Measurements from ENCODE around the gene ADSS1. TPM values are rescaled to one million over a fixed set of nuclear protein-coding genes. Genes with fewer than 3 reads are reported as not detected.

ADSS1 gene
- polyA plus RNA-seq, 3 donors = 14.7 to 18.6 (median 16.3) TPM

DNA sequence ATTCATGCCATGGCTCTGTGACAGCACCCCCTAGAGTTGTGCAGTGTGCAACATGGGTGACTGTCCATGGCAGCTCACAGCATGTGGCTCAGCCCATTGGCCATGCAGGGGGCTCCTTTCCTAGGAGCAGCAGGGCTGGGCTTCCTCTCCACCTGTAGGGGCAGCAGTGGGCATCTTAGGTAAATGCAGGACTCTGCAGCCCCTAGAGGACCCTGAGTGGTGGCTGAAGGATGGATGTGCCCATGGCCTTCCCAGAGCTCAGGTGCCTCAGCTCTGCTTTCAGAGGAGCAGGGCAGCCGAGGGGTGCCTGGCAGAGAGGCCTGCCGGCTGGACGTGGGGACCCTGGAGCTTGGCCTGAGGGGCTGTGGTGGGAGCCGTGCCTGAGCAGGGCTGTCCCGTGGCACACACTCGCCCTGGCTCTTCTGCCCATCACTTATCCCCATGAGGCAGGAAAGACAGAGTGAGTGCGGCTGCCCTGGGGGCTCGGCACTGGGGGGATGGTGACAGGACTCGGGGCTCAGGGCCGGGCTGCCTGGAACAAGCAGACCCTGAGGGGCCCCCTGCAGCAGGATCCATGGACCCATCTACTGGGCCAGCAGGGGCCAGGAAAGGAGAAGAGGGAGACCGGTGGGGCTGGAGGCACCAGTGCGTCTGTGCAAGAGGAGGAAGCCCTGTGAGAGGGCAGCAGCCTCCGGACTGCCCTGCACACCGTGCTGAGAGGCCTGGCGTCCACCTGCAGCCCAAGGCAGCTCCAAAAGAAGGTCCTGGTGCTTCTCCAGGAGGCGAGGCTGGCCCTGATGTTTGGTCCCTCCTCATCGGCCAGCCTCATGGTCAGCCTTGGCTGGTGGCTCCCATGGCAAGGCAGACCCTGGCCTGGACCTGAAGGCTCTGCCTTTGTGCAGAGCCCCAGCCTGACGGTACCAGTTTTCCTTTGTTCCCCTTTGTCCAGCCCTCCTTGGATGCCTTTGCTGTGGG lies 7.6 kb downstream of the ADSS1 start:
- no peak for DNase-seq

- DNase-seq = no peak
Observed at GRCh38 chr14:104732355-104732804, 8.4 kb downstream of the ADSS1 start.

DNA sequence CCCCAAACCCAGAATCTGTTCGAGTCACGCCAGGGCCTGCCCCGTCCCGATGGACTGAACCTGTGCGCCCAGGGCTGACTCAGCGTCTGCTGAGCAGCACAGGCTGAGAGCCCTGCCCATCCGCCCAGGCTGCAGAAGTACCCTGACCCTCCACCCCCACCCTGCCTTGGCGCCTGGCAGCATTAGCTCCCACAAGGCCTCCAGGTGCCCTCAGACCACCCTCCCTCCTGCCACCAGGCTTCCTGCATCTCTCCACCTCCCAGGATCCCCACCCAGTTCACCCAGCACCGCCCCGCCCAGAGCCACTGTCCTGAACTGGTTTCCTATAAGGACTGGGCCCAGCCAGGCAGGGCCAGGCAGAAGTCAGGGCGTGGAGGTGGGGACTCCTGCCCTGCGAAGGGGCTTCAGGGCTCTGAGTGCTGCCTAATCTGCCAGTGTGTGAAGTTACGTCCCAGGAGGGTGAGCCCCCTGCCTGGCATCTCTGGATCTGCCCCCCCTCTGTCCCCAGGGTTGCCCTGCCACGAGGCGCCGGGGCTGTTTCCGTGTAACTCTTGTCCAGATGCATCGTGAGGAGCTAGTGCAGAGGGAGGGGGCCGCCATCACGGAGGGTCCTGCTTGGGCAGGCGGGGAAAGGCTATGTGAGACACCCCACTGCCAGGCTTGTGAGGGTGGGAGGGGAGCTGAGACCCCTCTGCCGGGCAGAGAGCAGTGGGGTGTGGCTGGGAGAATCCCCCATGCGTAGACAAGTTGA lies 9.1 kb downstream of the ADSS1 start:
- DNase-seq = no peak

- no peak for DNase-seq
Observed at GRCh38 chr14:104734051-104734587, 10.1 kb downstream of the ADSS1 start.

GRCh38 chr14:104734601-104734990 lies 10.6 kb downstream of the ADSS1 start:
- no peak for DNase-seq

DNA sequence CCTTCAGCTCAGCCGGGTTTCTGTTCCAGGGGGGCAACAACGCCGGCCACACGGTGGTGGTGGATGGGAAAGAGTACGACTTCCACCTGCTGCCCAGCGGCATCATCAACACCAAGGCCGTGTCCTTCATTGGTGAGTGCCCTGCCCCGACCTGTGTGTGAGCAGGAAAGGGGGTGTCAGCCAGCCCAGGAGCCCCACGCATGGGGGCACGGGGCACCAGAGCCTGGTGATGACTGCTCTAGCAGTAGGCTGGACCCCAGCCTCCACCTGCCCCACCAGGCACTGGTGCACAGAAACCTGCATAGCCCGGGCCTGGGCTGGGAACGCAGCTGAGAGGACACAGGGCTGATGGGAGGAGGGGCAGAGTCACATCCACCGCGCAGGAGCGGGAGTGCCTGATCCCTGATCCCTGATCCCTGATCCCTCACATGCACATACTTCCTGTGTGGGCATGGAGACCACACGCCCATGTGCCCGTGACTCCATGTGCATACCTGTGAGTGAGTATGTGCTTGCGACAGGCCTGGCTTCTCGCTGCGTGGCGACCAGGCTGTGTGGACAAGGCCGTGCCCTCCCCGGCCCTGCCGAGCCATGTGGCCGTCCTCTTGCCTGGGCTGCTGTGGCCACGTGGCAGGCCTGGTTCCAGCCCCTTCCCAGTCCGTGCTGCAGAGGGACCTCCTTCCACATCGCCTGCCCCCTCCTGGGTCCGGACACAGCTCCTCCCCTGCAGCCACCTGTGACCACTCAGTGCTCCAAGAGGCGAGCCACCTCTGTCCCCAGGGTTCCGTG lies 11.2 kb downstream of the ADSS1 start:
- no peak for DNase-seq

DNA sequence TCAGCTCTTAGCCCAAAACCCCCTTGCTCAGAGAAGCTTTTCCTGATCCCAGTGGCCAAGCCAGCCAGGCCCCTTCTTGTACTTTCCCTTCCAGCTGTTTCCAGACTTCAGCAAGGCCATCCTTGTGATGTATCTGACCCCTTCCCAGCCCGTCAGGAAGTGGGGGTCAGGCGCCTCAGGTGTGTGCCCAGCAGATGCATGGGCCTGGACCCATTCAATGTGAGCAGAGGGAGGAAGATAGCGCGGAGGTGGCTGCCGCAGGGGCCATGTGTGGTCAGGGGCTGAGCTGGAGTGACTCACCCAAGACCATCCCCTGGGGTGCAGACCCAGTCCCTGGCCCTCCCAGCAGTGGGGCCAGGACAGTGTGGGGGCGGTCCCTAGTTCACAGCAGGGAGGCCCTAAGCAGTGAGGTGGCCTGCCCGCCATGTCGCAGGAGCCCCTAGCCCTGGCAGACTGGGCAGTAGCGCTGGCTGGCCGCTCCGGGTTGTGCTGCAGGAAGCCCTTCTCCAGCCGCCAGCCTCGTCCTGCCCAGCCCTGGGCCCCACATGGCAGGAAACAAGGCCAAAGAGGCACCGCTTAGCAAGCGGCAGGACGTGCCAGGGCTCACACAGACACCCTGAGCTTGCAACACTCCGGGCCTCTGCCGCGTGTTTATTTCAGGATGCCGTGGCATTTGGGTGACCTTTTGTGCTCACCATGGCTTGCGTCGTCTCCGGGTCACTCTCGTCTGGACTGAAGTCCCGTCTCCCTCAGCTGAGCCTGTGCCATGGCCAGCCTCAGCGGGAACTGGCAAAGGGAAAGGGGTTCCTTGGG lies 12.0 kb downstream of the ADSS1 start:
- DNase-seq = no peak

- no peak for DNase-seq
Observed at GRCh38 chr14:104738375-104739019, 14.5 kb downstream of the ADSS1 start.

DNA sequence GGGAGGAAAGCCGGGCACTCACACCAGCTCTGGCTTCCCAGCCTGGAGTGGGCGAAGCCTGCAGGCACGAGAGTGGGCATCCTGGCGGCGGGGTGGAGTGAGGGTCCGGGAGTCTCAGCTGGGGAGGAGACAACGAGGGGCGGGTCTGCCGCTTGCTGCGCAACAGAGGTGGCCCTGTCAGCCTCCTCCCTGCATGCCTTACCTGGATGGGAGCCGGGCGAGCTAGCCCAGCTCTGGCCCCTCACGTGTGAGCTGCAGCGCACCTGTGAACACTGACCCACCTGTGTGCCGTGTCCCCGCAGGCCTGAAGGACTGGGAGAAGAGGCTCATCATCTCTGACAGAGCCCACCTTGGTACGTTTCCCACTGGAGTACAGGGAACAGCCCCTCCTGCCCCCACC lies 15.0 kb downstream of the ADSS1 start:
- DNase-seq = no peak

- DNase-seq = no peak
Observed at GRCh38 chr14:104739546-104740516, 15.8 kb downstream of the ADSS1 start.

GRCh38 chr14:104741108-104741802 lies 17.2 kb downstream of the ADSS1 start:
- DNase-seq = no peak

- DNase-seq = no peak
Observed at GRCh38 chr14:104741803-104742251, 17.8 kb downstream of the ADSS1 start.

DNA sequence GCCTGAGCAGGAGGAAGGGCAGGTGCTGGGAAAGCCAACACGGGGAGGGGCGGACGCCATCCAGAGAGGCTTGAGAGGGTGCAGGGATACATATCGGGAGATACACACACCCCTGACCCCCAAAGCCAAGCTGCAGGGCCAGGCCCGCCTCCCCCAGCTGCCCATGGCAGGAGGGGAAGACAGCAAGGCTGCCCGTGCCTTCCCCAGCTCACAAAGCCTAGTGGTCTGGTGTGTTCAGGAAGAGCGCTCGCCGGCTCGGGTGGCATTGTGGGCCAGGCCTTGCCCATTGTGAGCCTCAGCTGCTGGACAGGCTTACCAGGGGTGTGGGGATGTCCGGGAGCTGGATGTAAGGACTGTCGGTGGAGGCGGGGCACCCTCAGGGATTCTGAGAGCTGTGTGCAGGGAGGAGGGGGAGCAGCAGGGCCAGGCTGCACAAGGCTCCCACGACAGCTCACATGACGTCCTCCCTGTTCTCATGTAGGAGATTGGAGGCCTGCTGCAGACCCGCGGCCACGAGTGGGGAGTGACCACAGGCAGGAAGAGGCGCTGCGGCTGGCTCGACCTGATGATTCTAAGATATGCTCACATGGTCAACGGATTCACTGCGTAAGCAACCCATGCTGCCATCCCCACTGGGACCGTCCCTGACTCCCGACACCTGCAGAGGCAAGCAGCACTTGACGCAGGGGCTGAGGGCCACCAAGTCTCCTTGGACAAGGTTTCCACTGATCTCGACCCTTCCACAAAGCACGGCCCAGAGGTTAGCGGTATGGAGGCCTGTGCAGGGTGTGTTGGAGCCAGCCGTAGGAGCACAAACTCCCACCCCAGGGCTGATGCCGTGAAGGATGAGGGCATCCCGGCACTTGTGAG lies 18.8 kb downstream of the ADSS1 start:
- no peak for DNase-seq

GRCh38 chr14:104743461-104744380 lies 19.7 kb downstream of the ADSS1 start:
- no peak for DNase-seq

GRCh38 chr14:104744484-104744883 lies 20.5 kb downstream of the ADSS1 start:
- DNase-seq = no peak

DNA sequence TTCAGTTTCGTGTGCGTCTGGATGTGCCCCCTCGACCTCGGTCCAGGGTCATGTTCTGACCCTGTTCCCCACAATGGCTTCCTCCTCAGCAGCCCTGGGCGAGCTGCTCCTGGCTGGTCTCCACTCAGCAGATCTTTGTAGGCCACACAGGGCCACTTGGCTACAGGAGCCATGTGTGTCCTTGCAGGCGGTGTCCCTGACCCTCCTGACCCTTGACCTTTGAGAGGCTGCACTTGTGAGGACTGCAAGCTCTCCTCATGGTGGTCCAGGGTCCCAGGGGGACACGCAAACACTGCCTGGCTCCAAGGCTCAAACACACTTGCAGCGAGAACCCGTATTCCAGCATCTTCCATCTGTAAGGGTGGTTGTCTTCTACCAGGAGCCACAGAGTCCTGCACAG lies 21.4 kb downstream of the ADSS1 start:
- no peak for DNase-seq
